GM20000 (cell line): ENCODE measurements around the gene NMBR.
"Not testable (repeated sequence)": the region's sequence is repeated elsewhere in the genome, so short reads cannot be mapped to it uniquely, and the experiment has no call there.

Source experiments
- DNase-seq: peaks from one replicate; pipeline ENCODE4 v3.0.0; 2012; ENCODE audit warnings: low spot score
- CTCF ChIP-seq: IDR thresholded peaks from 2 replicates; pipeline ENCODE4 v1.5.1; 2012; ENCODE audit warnings: mild to moderate bottlenecking, control low read depth; ENCODE audit errors: extremely low read depth, missing control alignments

The NMBR gene

GRCh38 chr6:142146828-142147662, at the start of gene NMBR, which contains the start of gene VTA1:
TSS of gene NMBR (minus strand) at chr6:142147122. CDS start at chr6:142088658, 58,464 bp downstream.
TSS of gene VTA1 (plus strand) at chr6:142147263. CDS start at chr6:142147288, 25 bp downstream.
- peak; percentile 84 for TF ChIP-seq CTCF
- peak; percentile 85 for DNase-seq

- no peak for TF ChIP-seq CTCF
- DNase-seq: no peak
Observed at GRCh38 chr6:142195862-142196541, 49.1 kb upstream of the NMBR start.

DNA sequence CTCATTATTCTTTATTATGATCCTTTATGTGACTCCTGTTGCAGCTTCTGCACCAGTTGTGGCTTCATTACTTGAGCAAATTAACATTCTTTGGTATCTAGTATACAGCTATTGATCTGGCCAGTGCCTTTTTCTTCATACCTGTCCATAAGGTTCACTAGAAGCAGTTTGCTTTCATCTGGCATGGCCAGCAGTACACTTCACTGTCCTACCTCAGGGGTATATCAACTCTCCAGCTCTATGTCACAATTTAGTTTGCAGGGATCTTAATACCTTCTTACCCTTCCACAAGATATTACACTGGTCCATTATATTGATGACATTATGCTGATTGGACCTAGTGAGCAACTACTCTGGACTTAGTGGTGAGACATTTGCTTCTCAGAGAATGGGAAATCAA, 46.7 kb upstream of the NMBR start:
- TF ChIP-seq CTCF: no peak
- no peak for DNase-seq

DNA sequence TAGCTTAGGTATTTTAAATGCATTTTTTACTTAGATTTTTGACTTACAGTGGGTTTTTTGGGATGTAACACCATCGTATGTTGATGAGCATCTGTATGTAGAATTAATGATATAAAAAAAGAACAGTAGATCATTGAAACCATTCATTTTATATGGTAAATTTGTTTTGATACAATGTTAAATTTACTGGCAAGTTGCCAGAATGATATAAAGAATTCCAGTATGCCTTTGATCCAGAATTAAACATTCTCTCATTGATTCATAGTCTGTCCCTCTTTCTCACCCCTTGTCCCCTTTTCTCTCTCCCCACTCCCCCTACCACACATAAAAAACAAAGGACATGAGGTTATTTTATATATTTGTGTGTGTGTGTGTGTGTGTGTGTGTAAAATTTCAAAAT, 45.4 kb upstream of the NMBR start:
- DNase-seq: no peak
- TF ChIP-seq CTCF: no peak

DNA sequence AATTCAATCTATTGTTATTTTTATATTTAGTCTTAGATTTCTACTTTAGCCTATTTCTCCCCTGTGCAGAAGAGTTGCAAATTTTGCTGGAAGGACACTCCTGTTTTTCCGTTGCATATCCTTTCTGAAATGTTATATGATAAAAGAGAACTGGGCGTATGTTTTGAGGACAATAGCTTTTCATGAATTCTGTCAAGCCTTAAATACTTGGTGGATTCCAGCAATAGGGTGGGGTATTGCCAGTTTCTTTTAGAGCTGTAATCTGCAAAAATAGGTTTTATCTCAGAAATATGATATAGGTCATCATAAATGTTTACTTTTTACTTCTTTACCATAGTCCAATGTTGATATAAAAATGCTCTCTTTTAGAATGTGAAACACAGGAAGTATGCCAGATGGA, 42.1 kb upstream of the NMBR start:
- DNase-seq: no peak
- no peak for TF ChIP-seq CTCF

DNA sequence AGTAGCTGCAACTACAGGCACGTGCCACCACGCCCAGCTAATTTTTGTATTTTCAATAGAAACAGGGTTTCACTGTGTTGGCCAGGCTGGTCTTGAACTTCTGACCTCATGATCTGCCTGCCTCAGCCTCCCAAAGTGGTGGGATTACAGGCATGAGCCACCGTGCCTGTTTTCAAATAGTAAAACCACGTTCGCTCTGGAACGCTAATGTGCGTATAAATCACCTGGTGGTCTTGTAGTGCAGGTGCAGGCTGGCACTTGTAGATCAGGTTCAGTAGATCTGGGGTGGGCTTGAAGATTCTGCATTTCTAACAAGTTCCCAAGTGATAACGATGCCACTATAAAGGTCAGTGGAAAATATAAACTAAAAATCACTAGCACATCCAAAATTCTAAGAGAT, 41.4 kb upstream of the NMBR start:
- not testable (repeated sequence) for DNase-seq

- TF ChIP-seq CTCF: no peak
- no peak for DNase-seq
Observed at GRCh38 chr6:142187209-142187608, 40.3 kb upstream of the NMBR start.
